K562 (cell line): ENCODE results near the gene CNRIP1. TPM values are rescaled to one million over a fixed set of nuclear protein-coding genes. Genes with fewer than 3 reads are reported as not detected.

Source experiments
- ATAC-seq: fragments of 200-7000 bp; cut with Tn5 transposase; 3 replicates; pipeline ENCODE4 v1.9.1; 2020; ENCODE audit warnings: moderate library complexity
- BruUV-seq: library from RNA; stranded (reverse); fragments of 400-500 nt; replicated peaks from 2 replicates; lab custom pipeline; 2021; lab: Mats Ljungman, UMichigan
- CTCF ChIA-PET: fragments of 300-600 bp; formaldehyde crosslinking; extraction: SDS; loops from one replicate; lab custom pipeline; 2021; ENCODE audit warnings: low intra/inter-chr PET ratio; lab: Yijun Ruan, JAX
- POLR2A ChIA-PET: fragments of 300-600, 350-650 bp; sonication (Branson Sonifier 250); formaldehyde crosslinking; extraction: SDS; loops from one replicate; lab custom pipeline; 2021; ENCODE audit warnings: antibody characterized with exemption, inconsistent platforms; lab: Yijun Ruan, JAX
- DNase-seq, 4 experiments: peaks; one replicate each; pipeline versions ENCODE4 v3.0.0 to v3.0.0-alpha.2; 2011 to 2018; ENCODE audit warnings: low spot score in 3 of 4, mixed read lengths in 3 of 4; ENCODE audit errors: extremely low read depth in 1 of 4
- FAIRE-seq: peaks from 2 replicates; lab custom pipeline; 2011; peaks lifted over from hg19 to GRCh38; lab: Jason Lieb, UNC
- H2AFZ ChIP-seq: 2 replicates; pipeline ENCODE4 v1.6.0; 2011; ENCODE audit warnings: low read depth, low read length, control low read depth, inconsistent platforms
- H3K27ac ChIP-seq: fragments of 200-600 bp; 3 replicates; pipeline ENCODE4 v1.8.0; 2011; ENCODE audit warnings: low read depth, mild to moderate bottlenecking, control low read depth, inconsistent platforms, low read length, moderate library complexity, mixed read lengths; ENCODE audit errors: extremely low read depth
- H3K27me3 ChIP-seq, 2 experiments: fragments of 300-600 bp in 1 of 2; 2 replicates in 1 of 2; 3 replicates in 1 of 2; pipeline versions ENCODE4 v1.6.0 to v1.8.0; 2011; ENCODE audit warnings: inconsistent platforms in 2 of 2, low read length in 2 of 2, mild to moderate bottlenecking in 1 of 2, mixed read lengths in 1 of 2, moderate library complexity in 1 of 2; ENCODE audit not compliant: control insufficient read depth in 2 of 2, insufficient read depth in 2 of 2
- H3K36me3 ChIP-seq: fragments of 300-600 bp; 3 replicates; pipeline ENCODE4 v1.8.0; 2011; ENCODE audit warnings: mild to moderate bottlenecking, low read length, inconsistent platforms; ENCODE audit not compliant: control insufficient read depth, insufficient read depth
- H3K4me1 ChIP-seq, 2 experiments: fragments of 200-600 bp in 1 of 2; replicated peaks in 1 of 2; 2 replicates in 1 of 2; 3 replicates in 1 of 2; pipeline versions ENCODE4 v1.5.1 to v1.8.0; 2011; ENCODE audit warnings: inconsistent platforms in 2 of 2, low read length in 2 of 2, mild to moderate bottlenecking in 1 of 2, mixed read lengths in 1 of 2, moderate library complexity in 1 of 2; ENCODE audit not compliant: control insufficient read depth in 2 of 2, insufficient read depth in 2 of 2
- H3K4me2 ChIP-seq: 2 replicates; pipeline ENCODE4 v1.6.1; 2011; ENCODE audit warnings: low read length, control low read depth, inconsistent platforms, mixed read lengths; ENCODE audit not compliant: insufficient read depth
- H3K4me3 ChIP-seq: fragments of 200-600 bp; sonication (generic), shearing (Covaris generic); 2 replicates; pipeline ENCODE4 v1.5.1; 2016; ENCODE audit warnings: control low read depth, inconsistent platforms
- H3K79me2 ChIP-seq: fragments of 200-600 bp; 3 replicates; pipeline ENCODE4 v1.8.0; 2011; ENCODE audit warnings: low read length, inconsistent platforms; ENCODE audit not compliant: control insufficient read depth, insufficient read depth
- H3K9ac ChIP-seq, 2 experiments: 2 replicates each; pipeline versions ENCODE4 v1.6.0 to v1.6.1; 2011; ENCODE audit warnings: low read depth in 2 of 2, low read length in 2 of 2, control low read depth in 1 of 2, inconsistent platforms in 1 of 2, mild to moderate bottlenecking in 1 of 2, mixed read lengths in 1 of 2; ENCODE audit not compliant: insufficient read depth in 1 of 2
- H3K9me1 ChIP-seq: one replicate; pipeline ENCODE4 v1.6.0; 2011; ENCODE audit warnings: inconsistent platforms, mild to moderate bottlenecking, low read length, moderate library complexity; ENCODE audit not compliant: control insufficient read depth, insufficient read depth
- H3K9me3 ChIP-seq: replicated peaks from 2 replicates; pipeline ENCODE4 v1.5.1; 2011; ENCODE audit warnings: low read depth, low read length, inconsistent platforms; ENCODE audit not compliant: control insufficient read depth, insufficient read depth
- H4K20me1 ChIP-seq: replicated peaks from 2 replicates; pipeline ENCODE4 v1.6.1; 2011; ENCODE audit warnings: low read length, inconsistent platforms, mixed read lengths; ENCODE audit not compliant: control insufficient read depth, insufficient read depth
- CC2D1A ChIP-seq: fragments of 450-650 bp; IDR thresholded peaks from 2 replicates; pipeline ENCODE4 v1.6.1; 2017; ENCODE audit warnings: mild to moderate bottlenecking
- PRDM10 ChIP-seq: fragments of 450-650 bp; IDR thresholded peaks from 2 replicates; pipeline ENCODE4 v1.6.1; 2018; ENCODE audit not compliant: partially characterized antibody
- WGBS: fragments of 100-300 bp; shearing (Covaris generic); methylation state at CpG from one replicate; pipeline ENCODE4 v1.1.6; 2016; ENCODE audit warnings: low coverage, mixed read lengths; ENCODE audit not compliant: insufficient coverage; ENCODE audit errors: missing lambda C conversion rate; 5-methylcytosine and 5-hydroxymethylcytosine counted together
- in situ Hi-C: fragments of 300-500 bp; cut with MboI; formaldehyde crosslinking; loops from 4 replicates; pipeline ENCODE4 v1.15.0; 2018; ENCODE audit warnings: inconsistent platforms, mixed read lengths
- intact Hi-C: fragments of 100-400 bp; cut with micrococcal nuclease; formaldehyde crosslinking; loops from 2 replicates; pipeline ENCODE4 v1.14.2; 2022
- polyA plus RNA-seq, 8 experiments: library from polyadenylated mRNA; depleted of rRNA in 4 of 8; stranded (reverse) in 5 of 8; unstranded in 3 of 8; fragments of >200 nt; fragmentation: Nextera tagmentation in 2 of 8; fragmentation: Illumina TruSeq in 1 of 8; extraction: Ambion mirVana in 2 of 8; extraction: Trizol in 1 of 8; gene quantifications; 2 replicates each; pipeline versions ENCODE4 v1.2.1 to v1.2.3, GENCODE V29; 2011 to 2014; ENCODE audit warnings: inconsistent platforms in 1 of 8, missing spikeins in 1 of 8
- total RNA-seq, 7 experiments: library from RNA; depleted of rRNA in 6 of 7; stranded (reverse); fragments of >200 nt in 6 of 7; fragmentation: Illumina TruSeq in 2 of 7; extraction: Trizol in 2 of 7; gene quantifications; 2 replicates each; pipeline versions ENCODE4 v1.2.1 to v1.2.3, GENCODE V29; 2011 to 2021; ENCODE audit warnings: low replicate concordance in 1 of 7

CNRIP1 gene
- total and polyA plus RNA-seq, 9 of the 15 experiments (the other 6 are each of a cell fraction or from before 2014, with no cell fraction given), result 0.59 to 2.1 (median 1.5) TPM

GRCh38 chr2:68369337-68369734 lies 49.6 kb upstream of the CNRIP1 start:
- no peaks in the 10 kb centered on the region for H4K20me1 ChIP-seq
- H3K27ac ChIP-seq, result no peak overlapping the region
- H3K36me3 ChIP-seq, result no peaks in the 10 kb centered on the region
- no peaks in the 10 kb centered on the region for H3K27me3 ChIP-seq
- peaks cover 0 to 12% of the 10 kb centered on the region in 2 experiments; a peak in 2 of 5 replicates for H3K4me1 ChIP-seq
- H3K9me3 ChIP-seq, result no peaks in the 10 kb centered on the region
- no peaks in the 10 kb centered on the region for H3K9me1 ChIP-seq
- CTCF ChIA-PET, result no interaction called here
- no peak overlapping the region for H2AFZ ChIP-seq
- DNase-seq (no peak), ATAC-seq (no peak), FAIRE-seq (no peak)
- BruUV-seq, result no TSS peak
- intact Hi-C loops, result no loop called here
- in situ Hi-C loops, result no loop called here
- WGBS, result 52% methylated on average over 9 of the region's 10 CpGs
- no peak overlapping the region for H3K9ac ChIP-seq
- H3K79me2 ChIP-seq, result no peaks in the 10 kb centered on the region
- TF ChIP-seq CC2D1A (no peak), PRDM10 (peak; percentile 12)
- no peak overlapping the region for H3K4me2 ChIP-seq
- POLR2A ChIA-PET, result no interaction called here
- no peak overlapping the region for H3K4me3 ChIP-seq
